OCI-LY7 (cell line): ENCODE results near the gene PRND.

ENCODE experiments used
- EZH2phosphoT487 ChIP-seq: fragments of 200-600 bp; sonication (generic); IDR thresholded peaks from 2 replicates; pipeline ENCODE4 v1.6.1; 2018; ENCODE audit warnings: low read depth, borderline replicate concordance, mild to moderate bottlenecking, mixed run types, antibody characterized with exemption, low read length, moderate library complexity, mixed read lengths
- TF ChIP-seq, protein P1 (sequence below): fragments of 200-600 bp; sonication (generic); conservative IDR thresholded peaks from 2 replicates; pipeline ENCODE4 v1.5.1; 2014; ENCODE audit warnings: mild to moderate bottlenecking, antibody characterized with exemption, low read length, moderate library complexity, mixed read lengths

DNA sequence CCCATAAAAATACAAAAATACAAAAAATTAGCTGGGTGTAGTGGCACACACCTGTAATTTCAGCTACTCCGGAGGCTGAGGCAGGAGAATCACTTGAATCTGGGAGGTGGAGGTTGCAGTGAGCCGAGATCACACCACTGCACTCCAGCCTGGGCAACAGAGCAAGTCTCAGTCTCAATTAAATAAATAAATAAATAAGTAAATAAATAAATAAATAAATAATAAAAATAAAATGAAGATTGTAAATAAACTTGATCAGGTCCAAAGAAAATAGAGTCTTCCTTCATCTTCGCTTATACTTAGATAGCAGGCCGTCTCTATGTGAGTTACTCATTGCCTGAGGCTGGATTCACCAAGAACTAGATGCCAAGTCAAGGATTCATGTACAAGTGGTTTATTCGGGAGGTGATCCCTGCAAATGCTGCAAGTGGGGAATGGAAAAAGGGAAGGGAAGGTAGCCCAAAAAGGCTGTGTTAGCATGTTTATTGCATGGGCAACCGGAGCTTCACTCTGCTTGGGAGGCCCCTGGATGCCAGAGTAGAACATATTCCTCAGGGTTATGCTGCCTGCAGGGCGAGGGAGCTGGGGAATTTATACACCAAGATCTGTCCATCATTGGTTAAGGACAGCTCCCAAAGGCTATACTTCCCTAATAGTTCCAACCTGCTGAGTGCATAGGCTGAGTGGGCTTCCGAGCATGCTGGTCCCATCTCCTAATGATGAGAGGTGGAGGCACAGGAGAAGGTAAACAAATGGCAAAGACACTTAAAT, 16.3 kb downstream of the PRND start:
- TF ChIP-seq, protein P1, sequence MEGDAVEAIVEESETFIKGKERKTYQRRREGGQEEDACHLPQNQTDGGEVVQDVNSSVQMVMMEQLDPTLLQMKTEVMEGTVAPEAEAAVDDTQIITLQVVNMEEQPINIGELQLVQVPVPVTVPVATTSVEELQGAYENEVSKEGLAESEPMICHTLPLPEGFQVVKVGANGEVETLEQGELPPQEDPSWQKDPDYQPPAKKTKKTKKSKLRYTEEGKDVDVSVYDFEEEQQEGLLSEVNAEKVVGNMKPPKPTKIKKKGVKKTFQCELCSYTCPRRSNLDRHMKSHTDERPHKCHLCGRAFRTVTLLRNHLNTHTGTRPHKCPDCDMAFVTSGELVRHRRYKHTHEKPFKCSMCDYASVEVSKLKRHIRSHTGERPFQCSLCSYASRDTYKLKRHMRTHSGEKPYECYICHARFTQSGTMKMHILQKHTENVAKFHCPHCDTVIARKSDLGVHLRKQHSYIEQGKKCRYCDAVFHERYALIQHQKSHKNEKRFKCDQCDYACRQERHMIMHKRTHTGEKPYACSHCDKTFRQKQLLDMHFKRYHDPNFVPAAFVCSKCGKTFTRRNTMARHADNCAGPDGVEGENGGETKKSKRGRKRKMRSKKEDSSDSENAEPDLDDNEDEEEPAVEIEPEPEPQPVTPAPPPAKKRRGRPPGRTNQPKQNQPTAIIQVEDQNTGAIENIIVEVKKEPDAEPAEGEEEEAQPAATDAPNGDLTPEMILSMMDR, result no peak
- TF ChIP-seq EZH2phosphoT487, result no peak
